Panc1 (cell line): ENCODE data around the gene MCOLN1.

Source experiments
- POLR2AphosphoS5 ChIP-seq: IDR thresholded peaks from 2 replicates; pipeline ENCODE4 v1.6.1; 2012; ENCODE audit warnings: mild to moderate bottlenecking, low read depth, low read length, moderate library complexity
- TF ChIP-seq, protein P1 (sequence below): fragments of 450-650 bp; IDR thresholded peaks from 2 replicates; pipeline ENCODE4 v1.5.1; 2017; ENCODE audit warnings: mild to moderate bottlenecking
- TF ChIP-seq, protein P2 (sequence below), 2 experiments: IDR thresholded peaks; 2 replicates each; pipeline ENCODE4 v1.6.1; 2011 to 2012; ENCODE audit warnings: low read depth in 2 of 2, control low read depth in 1 of 2, low read length in 1 of 2, mild to moderate bottlenecking in 1 of 2, moderate library complexity in 1 of 2; ENCODE audit not compliant: insufficient read depth in 1 of 2

DNA sequence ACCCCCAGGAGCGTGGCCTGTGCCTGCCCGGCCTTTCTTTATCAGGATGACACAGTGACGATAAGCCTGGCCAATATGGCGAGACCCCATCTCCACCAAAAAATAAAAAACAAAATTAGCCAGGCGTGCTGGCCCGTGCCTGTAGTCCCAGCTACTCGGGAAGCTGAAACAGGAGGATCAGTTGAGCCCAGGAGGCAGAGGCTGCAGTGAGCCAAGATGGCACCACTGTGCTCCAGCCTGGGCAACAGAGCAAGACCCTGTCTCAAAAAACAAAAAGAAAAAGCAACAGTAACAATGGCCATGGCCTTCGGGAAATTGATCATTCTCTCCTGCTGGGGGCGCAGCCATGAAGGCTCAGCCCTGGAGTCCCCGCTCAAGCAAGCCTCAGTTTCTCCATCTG, 44.7 kb upstream of the MCOLN1 start:
- TF ChIP-seq POLR2AphosphoS5, result no peak
- TF ChIP-seq, protein P1, sequence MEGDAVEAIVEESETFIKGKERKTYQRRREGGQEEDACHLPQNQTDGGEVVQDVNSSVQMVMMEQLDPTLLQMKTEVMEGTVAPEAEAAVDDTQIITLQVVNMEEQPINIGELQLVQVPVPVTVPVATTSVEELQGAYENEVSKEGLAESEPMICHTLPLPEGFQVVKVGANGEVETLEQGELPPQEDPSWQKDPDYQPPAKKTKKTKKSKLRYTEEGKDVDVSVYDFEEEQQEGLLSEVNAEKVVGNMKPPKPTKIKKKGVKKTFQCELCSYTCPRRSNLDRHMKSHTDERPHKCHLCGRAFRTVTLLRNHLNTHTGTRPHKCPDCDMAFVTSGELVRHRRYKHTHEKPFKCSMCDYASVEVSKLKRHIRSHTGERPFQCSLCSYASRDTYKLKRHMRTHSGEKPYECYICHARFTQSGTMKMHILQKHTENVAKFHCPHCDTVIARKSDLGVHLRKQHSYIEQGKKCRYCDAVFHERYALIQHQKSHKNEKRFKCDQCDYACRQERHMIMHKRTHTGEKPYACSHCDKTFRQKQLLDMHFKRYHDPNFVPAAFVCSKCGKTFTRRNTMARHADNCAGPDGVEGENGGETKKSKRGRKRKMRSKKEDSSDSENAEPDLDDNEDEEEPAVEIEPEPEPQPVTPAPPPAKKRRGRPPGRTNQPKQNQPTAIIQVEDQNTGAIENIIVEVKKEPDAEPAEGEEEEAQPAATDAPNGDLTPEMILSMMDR, result no peak
- TF ChIP-seq, protein P2, sequence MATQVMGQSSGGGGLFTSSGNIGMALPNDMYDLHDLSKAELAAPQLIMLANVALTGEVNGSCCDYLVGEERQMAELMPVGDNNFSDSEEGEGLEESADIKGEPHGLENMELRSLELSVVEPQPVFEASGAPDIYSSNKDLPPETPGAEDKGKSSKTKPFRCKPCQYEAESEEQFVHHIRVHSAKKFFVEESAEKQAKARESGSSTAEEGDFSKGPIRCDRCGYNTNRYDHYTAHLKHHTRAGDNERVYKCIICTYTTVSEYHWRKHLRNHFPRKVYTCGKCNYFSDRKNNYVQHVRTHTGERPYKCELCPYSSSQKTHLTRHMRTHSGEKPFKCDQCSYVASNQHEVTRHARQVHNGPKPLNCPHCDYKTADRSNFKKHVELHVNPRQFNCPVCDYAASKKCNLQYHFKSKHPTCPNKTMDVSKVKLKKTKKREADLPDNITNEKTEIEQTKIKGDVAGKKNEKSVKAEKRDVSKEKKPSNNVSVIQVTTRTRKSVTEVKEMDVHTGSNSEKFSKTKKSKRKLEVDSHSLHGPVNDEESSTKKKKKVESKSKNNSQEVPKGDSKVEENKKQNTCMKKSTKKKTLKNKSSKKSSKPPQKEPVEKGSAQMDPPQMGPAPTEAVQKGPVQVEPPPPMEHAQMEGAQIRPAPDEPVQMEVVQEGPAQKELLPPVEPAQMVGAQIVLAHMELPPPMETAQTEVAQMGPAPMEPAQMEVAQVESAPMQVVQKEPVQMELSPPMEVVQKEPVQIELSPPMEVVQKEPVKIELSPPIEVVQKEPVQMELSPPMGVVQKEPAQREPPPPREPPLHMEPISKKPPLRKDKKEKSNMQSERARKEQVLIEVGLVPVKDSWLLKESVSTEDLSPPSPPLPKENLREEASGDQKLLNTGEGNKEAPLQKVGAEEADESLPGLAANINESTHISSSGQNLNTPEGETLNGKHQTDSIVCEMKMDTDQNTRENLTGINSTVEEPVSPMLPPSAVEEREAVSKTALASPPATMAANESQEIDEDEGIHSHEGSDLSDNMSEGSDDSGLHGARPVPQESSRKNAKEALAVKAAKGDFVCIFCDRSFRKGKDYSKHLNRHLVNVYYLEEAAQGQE (IDR thresholded peaks at IDR 0.05; ENCODE audit: insufficient read depth in 1 of 2, low read depth in 2 of 2, low read length in 1 of 2), result no peak
